Measurements from ENCODE around the gene CACNG8.
"Not testable (repeated sequence)": the region's sequence is repeated elsewhere in the genome, so short reads cannot be mapped to it uniquely, and the experiment has no call there.

CACNG8 gene

GRCh38 chr19:53962887-53963431, at the start of gene CACNG8:
Gene CACNG8, plus strand, starts transcription at chr19:53962937.
- DNase-seq (ENCODE audit: extremely low read depth in 1 of 2, low read depth in 1 of 2): no peak

- DNase-seq (ENCODE audit: extremely low read depth in 1 of 2, low read depth in 1 of 2): no peak
Measured at GRCh38 chr19:53915000-53915399, 47.7 kb upstream of the CACNG8 start.

GRCh38 chr19:53916004-53916403, 46.7 kb upstream of the CACNG8 start:
- no peak for DNase-seq (ENCODE audit: extremely low read depth in 1 of 2, low read depth in 1 of 2)

GRCh38 chr19:53917356-53917755, 45.4 kb upstream of the CACNG8 start:
- no peak for DNase-seq (ENCODE audit: extremely low read depth in 1 of 2, low read depth in 1 of 2)

GRCh38 chr19:53927739-53928138, 35.0 kb upstream of the CACNG8 start:
- DNase-seq (ENCODE audit: extremely low read depth in 1 of 2, low read depth in 1 of 2): no peak

GRCh38 chr19:53936029-53936428, 26.7 kb upstream of the CACNG8 start:
- DNase-seq (ENCODE audit: extremely low read depth in 1 of 2, low read depth in 1 of 2): no peak

- no peak for DNase-seq (ENCODE audit: extremely low read depth in 1 of 2, low read depth in 1 of 2)
Measured at GRCh38 chr19:53942001-53942786, 20.5 kb upstream of the CACNG8 start.

- no peak for DNase-seq (ENCODE audit: extremely low read depth in 1 of 2, low read depth in 1 of 2)
Measured at GRCh38 chr19:53944416-53944815, 18.3 kb upstream of the CACNG8 start.

GRCh38 chr19:53944933-53945332, 17.8 kb upstream of the CACNG8 start:
- no peak for DNase-seq (ENCODE audit: extremely low read depth in 1 of 2, low read depth in 1 of 2)

- no peak for DNase-seq (ENCODE audit: extremely low read depth in 1 of 2, low read depth in 1 of 2)
Measured at GRCh38 chr19:53945441-53945840, 17.3 kb upstream of the CACNG8 start.

GRCh38 chr19:53945998-53946397, 16.7 kb upstream of the CACNG8 start:
- DNase-seq (ENCODE audit: extremely low read depth in 1 of 2, low read depth in 1 of 2): no peak

- DNase-seq (ENCODE audit: extremely low read depth in 1 of 2, low read depth in 1 of 2): no peak
Measured at GRCh38 chr19:53947624-53948023, 15.1 kb upstream of the CACNG8 start.

- DNase-seq (ENCODE audit: extremely low read depth in 1 of 2, low read depth in 1 of 2): not testable (repeated sequence)
Measured at GRCh38 chr19:53948611-53949010, 14.1 kb upstream of the CACNG8 start.

GRCh38 chr19:53951436-53951835, 11.3 kb upstream of the CACNG8 start:
- DNase-seq (ENCODE audit: extremely low read depth in 1 of 2, low read depth in 1 of 2): no peak

GRCh38 chr19:53951947-53952346, 10.8 kb upstream of the CACNG8 start:
- DNase-seq (ENCODE audit: extremely low read depth in 1 of 2, low read depth in 1 of 2): no peak

GRCh38 chr19:53953383-53953782, 9.4 kb upstream of the CACNG8 start:
- no peak for DNase-seq (ENCODE audit: extremely low read depth in 1 of 2, low read depth in 1 of 2)

- DNase-seq (ENCODE audit: extremely low read depth in 1 of 2, low read depth in 1 of 2): no peak
Measured at GRCh38 chr19:53957448-53958167, 5.1 kb upstream of the CACNG8 start.

- no peak for DNase-seq (ENCODE audit: extremely low read depth in 1 of 2, low read depth in 1 of 2)
Measured at GRCh38 chr19:53958168-53958571, 4.6 kb upstream of the CACNG8 start.

- DNase-seq (ENCODE audit: extremely low read depth in 1 of 2, low read depth in 1 of 2): no peak
Measured at GRCh38 chr19:53958823-53959757, 3.6 kb upstream of the CACNG8 start.

GRCh38 chr19:53960187-53960586, 2.5 kb upstream of the CACNG8 start:
- DNase-seq (ENCODE audit: extremely low read depth in 1 of 2, low read depth in 1 of 2): no peak

- DNase-seq (ENCODE audit: extremely low read depth in 1 of 2, low read depth in 1 of 2): no peak
Measured at GRCh38 chr19:53960886-53961285, 1.9 kb upstream of the CACNG8 start.
